Measurements from ENCODE around the gene TOMM5.
A peak's percentile ranks its signal among the peaks of the same experiment; 100 is the strongest.

Gene TOMM5

DNA sequence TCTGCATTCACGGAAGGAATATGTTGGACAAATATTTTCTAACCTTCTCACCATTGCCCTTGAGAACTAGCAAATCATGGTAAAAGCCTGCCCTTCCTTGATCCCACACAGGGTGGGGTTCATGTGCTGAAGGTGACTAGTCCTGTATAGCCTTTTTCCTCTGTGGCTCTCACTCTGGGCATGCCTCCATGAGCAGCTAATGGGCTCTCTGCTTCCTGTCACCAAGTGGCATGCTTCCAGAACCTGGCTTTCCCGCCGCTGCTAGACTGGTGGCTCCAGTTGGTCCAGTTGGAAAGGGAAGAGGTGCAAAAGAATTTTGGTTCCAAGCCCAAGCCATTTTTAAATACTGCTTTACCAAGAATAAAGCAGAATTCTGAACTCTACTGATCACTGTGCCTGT, 51.8 kb downstream of the TOMM5 start:
- TF ChIP-seq TCF12 (IDR thresholded peaks at IDR 0.05; ENCODE audit: low read depth) (peak; percentile 79), TAF1 (IDR thresholded peaks at IDR 0.05; ENCODE audit: low read depth) (no peak), RAD21 (IDR thresholded peaks at IDR 0.05; ENCODE audit: low read depth) (peak; percentile 55), TEAD4 (IDR thresholded peaks at IDR 0.05) (peak; percentile 68), ZBTB7A (IDR thresholded peaks at IDR 0.05; ENCODE audit: low read depth) (no peak), FOXM1 (IDR thresholded peaks at IDR 0.05; ENCODE audit: borderline replicate concordance, low read depth) (peak; percentile 54; the same call in 1 of the 2 replicates), EGR1 (IDR thresholded peaks at IDR 0.05) (no peak), NFIC (IDR thresholded peaks at IDR 0.05) (peak; percentile 98), YY1 (IDR thresholded peaks at IDR 0.05; ENCODE audit: low read depth) (peak; percentile 71), CEBPB (IDR thresholded peaks at IDR 0.05) (no peak), CREB1 (IDR thresholded peaks at IDR 0.05; ENCODE audit: low read depth) (no peak; the same call in 1 of the 2 replicates), EP300 (IDR thresholded peaks at IDR 0.05; ENCODE audit: borderline replicate concordance) (peak; percentile 78)
- TF ChIP-seq, protein P1, sequence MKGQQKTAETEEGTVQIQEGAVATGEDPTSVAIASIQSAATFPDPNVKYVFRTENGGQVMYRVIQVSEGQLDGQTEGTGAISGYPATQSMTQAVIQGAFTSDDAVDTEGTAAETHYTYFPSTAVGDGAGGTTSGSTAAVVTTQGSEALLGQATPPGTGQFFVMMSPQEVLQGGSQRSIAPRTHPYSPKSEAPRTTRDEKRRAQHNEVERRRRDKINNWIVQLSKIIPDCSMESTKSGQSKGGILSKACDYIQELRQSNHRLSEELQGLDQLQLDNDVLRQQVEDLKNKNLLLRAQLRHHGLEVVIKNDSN (IDR thresholded peaks at IDR 0.05), result 0 out of 2 replicates have a peak, but pooled peaks have one; percentile 20
- TF ChIP-seq, protein P2, sequence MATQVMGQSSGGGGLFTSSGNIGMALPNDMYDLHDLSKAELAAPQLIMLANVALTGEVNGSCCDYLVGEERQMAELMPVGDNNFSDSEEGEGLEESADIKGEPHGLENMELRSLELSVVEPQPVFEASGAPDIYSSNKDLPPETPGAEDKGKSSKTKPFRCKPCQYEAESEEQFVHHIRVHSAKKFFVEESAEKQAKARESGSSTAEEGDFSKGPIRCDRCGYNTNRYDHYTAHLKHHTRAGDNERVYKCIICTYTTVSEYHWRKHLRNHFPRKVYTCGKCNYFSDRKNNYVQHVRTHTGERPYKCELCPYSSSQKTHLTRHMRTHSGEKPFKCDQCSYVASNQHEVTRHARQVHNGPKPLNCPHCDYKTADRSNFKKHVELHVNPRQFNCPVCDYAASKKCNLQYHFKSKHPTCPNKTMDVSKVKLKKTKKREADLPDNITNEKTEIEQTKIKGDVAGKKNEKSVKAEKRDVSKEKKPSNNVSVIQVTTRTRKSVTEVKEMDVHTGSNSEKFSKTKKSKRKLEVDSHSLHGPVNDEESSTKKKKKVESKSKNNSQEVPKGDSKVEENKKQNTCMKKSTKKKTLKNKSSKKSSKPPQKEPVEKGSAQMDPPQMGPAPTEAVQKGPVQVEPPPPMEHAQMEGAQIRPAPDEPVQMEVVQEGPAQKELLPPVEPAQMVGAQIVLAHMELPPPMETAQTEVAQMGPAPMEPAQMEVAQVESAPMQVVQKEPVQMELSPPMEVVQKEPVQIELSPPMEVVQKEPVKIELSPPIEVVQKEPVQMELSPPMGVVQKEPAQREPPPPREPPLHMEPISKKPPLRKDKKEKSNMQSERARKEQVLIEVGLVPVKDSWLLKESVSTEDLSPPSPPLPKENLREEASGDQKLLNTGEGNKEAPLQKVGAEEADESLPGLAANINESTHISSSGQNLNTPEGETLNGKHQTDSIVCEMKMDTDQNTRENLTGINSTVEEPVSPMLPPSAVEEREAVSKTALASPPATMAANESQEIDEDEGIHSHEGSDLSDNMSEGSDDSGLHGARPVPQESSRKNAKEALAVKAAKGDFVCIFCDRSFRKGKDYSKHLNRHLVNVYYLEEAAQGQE (IDR thresholded peaks at IDR 0.05; ENCODE audit: low read depth), result no peak
- TF ChIP-seq, protein P3, sequence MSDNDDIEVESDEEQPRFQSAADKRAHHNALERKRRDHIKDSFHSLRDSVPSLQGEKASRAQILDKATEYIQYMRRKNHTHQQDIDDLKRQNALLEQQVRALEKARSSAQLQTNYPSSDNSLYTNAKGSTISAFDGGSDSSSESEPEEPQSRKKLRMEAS (IDR thresholded peaks at IDR 0.05), result peak; percentile 84

DNA sequence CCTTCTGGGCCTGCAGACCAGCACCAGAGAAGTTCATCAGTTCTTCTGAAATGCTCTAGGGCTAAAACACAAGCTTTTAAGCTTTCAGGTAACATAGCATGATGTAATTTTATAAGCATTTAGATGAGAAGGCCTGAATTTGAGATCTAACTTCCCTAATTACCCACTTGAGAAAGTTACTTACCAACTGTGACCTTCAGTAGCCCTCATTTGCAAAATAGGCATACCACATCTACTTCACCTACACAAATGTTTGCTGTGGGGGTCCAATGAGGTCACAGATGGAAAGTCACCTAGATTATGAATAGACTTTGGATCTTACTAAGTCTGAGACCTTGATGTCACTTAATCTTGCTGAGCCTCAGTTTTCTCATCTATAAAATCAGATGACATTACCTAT, 52.8 kb downstream of the TOMM5 start:
- TF ChIP-seq, protein P2 (IDR thresholded peaks at IDR 0.05; ENCODE audit: low read depth), result no peak
- TF ChIP-seq ZBTB7A (IDR thresholded peaks at IDR 0.05; ENCODE audit: low read depth) (no peak), TAF1 (IDR thresholded peaks at IDR 0.05; ENCODE audit: low read depth) (no peak), RAD21 (IDR thresholded peaks at IDR 0.05; ENCODE audit: low read depth) (no peak), TEAD4 (IDR thresholded peaks at IDR 0.05) (no peak), EGR1 (IDR thresholded peaks at IDR 0.05) (no peak), CREB1 (IDR thresholded peaks at IDR 0.05; ENCODE audit: low read depth) (no peak), FOXM1 (IDR thresholded peaks at IDR 0.05; ENCODE audit: borderline replicate concordance, low read depth) (no peak), CEBPB (IDR thresholded peaks at IDR 0.05) (no peak), YY1 (IDR thresholded peaks at IDR 0.05; ENCODE audit: low read depth) (no peak), EP300 (IDR thresholded peaks at IDR 0.05; ENCODE audit: borderline replicate concordance) (no peak), TCF12 (IDR thresholded peaks at IDR 0.05; ENCODE audit: low read depth) (no peak), NFIC (IDR thresholded peaks at IDR 0.05) (no peak)
- TF ChIP-seq, protein P3 (IDR thresholded peaks at IDR 0.05), result no peak
- TF ChIP-seq, protein P1 (IDR thresholded peaks at IDR 0.05), result no peak

Measured in Ishikawa (cell line).